SK-N-SH (cell line): ENCODE measurements around the gene NAALADL2. TPM values are rescaled to one million over a fixed set of nuclear protein-coding genes. Genes with fewer than 3 reads are reported as not detected.

Experiments
- CTCF ChIA-PET: fragments of 300-600, 350-600 bp; formaldehyde crosslinking; extraction: SDS; loops from one replicate; lab custom pipeline; 2021; lab: Yijun Ruan, JAX
- POLR2A ChIA-PET: fragments of 350-600 bp; sonication (Branson Sonifier 250); formaldehyde crosslinking; extraction: SDS; loops from one replicate; lab custom pipeline; 2020; ENCODE audit warnings: antibody characterized with exemption, inconsistent platforms; lab: Yijun Ruan, JAX
- DNase-seq: peaks from one replicate; pipeline ENCODE4 v3.0.0; 2012
- H2AFZ ChIP-seq: fragments of 200-600 bp; sonication (generic); 2 replicates; pipeline ENCODE4 v1.8.1; 2016; ENCODE audit warnings: antibody characterized with exemption, mild to moderate bottlenecking, low read depth
- H3F3A ChIP-seq: fragments of 200-600 bp; sonication (generic); replicated peaks from 2 replicates; pipeline ENCODE3; 2016; ENCODE audit warnings: antibody characterized with exemption, mild to moderate bottlenecking; ENCODE audit not compliant: insufficient read depth
- H3K27ac ChIP-seq, 2 experiments: fragments of 200-500 bp in 1 of 2; fragments of 200-600 bp in 1 of 2; sonication (Bioruptor generic) in 1 of 2; sonication (generic), shearing (Covaris generic) in 1 of 2; 2 replicates each; pipeline versions ENCODE4 v1.5.1 to v1.6.1; 2014 to 2016; ENCODE audit warnings: low read depth in 2 of 2, inconsistent platforms in 1 of 2, low read length in 1 of 2, mild to moderate bottlenecking in 1 of 2, mixed read lengths in 1 of 2
- H3K27me3 ChIP-seq: fragments of 200-600 bp; sonication (generic), shearing (Covaris generic); 2 replicates; pipeline ENCODE4 v1.6.1; 2016; ENCODE audit warnings: mixed run types; ENCODE audit not compliant: insufficient read depth
- H3K36me3 ChIP-seq, 2 experiments: fragments of 200-500 bp in 1 of 2; fragments of 200-600 bp in 1 of 2; sonication (Bioruptor generic) in 1 of 2; sonication (generic) in 1 of 2; replicated peaks in 1 of 2; 2 replicates each; pipeline versions ENCODE3 to v1.5.1; 2014 to 2016; ENCODE audit warnings: low read length in 1 of 2, mild to moderate bottlenecking in 1 of 2; ENCODE audit not compliant: insufficient read depth in 2 of 2, control insufficient read depth in 1 of 2
- H3K4me1 ChIP-seq, 2 experiments: fragments of 200-500 bp in 1 of 2; fragments of 200-600 bp in 1 of 2; sonication (Bioruptor generic) in 1 of 2; sonication (generic), shearing (Covaris generic) in 1 of 2; 2 replicates each; pipeline versions ENCODE4 v1.5.1 to v1.6.1; 2014 to 2016; ENCODE audit warnings: low read depth in 1 of 2, low read length in 1 of 2, mixed run types in 1 of 2; ENCODE audit not compliant: insufficient read depth in 2 of 2, control insufficient read depth in 1 of 2
- H3K4me2 ChIP-seq: fragments of 200-600 bp; sonication (generic), shearing (Covaris generic); 2 replicates; pipeline ENCODE4 v1.6.1; 2017; ENCODE audit warnings: mixed run types
- H3K4me3 ChIP-seq, 2 experiments: fragments of 200-500 bp in 1 of 2; fragments of 200-600 bp in 1 of 2; sonication (Bioruptor generic) in 1 of 2; sonication (generic), shearing (Covaris generic) in 1 of 2; 2 replicates each; pipeline versions ENCODE4 v1.5.1 to v1.8.1; 2014 to 2016; ENCODE audit warnings: low read depth in 2 of 2, inconsistent platforms in 1 of 2, low read length in 1 of 2, mild to moderate bottlenecking in 1 of 2, mixed read lengths in 1 of 2, moderate library complexity in 1 of 2
- H3K79me2 ChIP-seq: fragments of 200-600 bp; sonication (generic); 2 replicates; pipeline ENCODE4 v1.8.1; 2017; ENCODE audit warnings: mild to moderate bottlenecking; ENCODE audit not compliant: insufficient read depth
- H3K9ac ChIP-seq: fragments of 200-600 bp; sonication (generic); 2 replicates; pipeline ENCODE4 v1.6.1; 2017; ENCODE audit warnings: mixed run types
- H3K9me2 ChIP-seq: fragments of 200-600 bp; sonication (generic); 2 replicates; pipeline ENCODE4 v1.6.1; 2017; ENCODE audit warnings: mixed run types
- H3K9me3 ChIP-seq: fragments of 200-600 bp; sonication (generic); 2 replicates; pipeline ENCODE4 v1.6.1; 2017; ENCODE audit warnings: mixed run types, mild to moderate bottlenecking, moderate library complexity
- H4K20me1 ChIP-seq: fragments of 200-600 bp; sonication (generic); 2 replicates; pipeline ENCODE4 v1.6.1; 2017; ENCODE audit warnings: mild to moderate bottlenecking, mixed run types; ENCODE audit not compliant: insufficient read depth
- CHD2 ChIP-seq: fragments of 150-350 bp; IDR thresholded peaks from 2 replicates; pipeline ENCODE4 v1.6.1; 2018; ENCODE audit warnings: low read length; ENCODE audit not compliant: partially characterized antibody
- ELF1 ChIP-seq: IDR thresholded peaks from 2 replicates; pipeline ENCODE4 v1.4.0; 2012
- EP300 ChIP-seq, 2 experiments: IDR thresholded peaks; 2 replicates each; pipeline versions ENCODE4 v1.4.0 to v1.6.1; 2012; ENCODE audit warnings: borderline replicate concordance in 1 of 2, low read depth in 1 of 2, low read length in 1 of 2
- EZH2phosphoT487 ChIP-seq: fragments of 200-600 bp; sonication (generic); IDR thresholded peaks from 2 replicates; pipeline ENCODE4 v1.6.1; 2017; ENCODE audit warnings: low read depth, mixed run types, mild to moderate bottlenecking, antibody characterized with exemption, moderate library complexity, borderline replicate concordance
- FOSL2 ChIP-seq: IDR thresholded peaks from 2 replicates; pipeline ENCODE4 v1.4.0; 2012; ENCODE audit warnings: low read depth, mild to moderate bottlenecking, moderate library complexity, borderline replicate concordance
- FOXM1 ChIP-seq: IDR thresholded peaks from 2 replicates; pipeline ENCODE4 v1.4.0; 2012; ENCODE audit warnings: low read depth, mild to moderate bottlenecking
- GABPA ChIP-seq: IDR thresholded peaks from 2 replicates; pipeline ENCODE4 v1.4.0; 2012; ENCODE audit warnings: low read depth, mild to moderate bottlenecking
- GATA2 ChIP-seq: sonication (generic); formaldehyde crosslinking; IDR thresholded peaks from 2 replicates; pipeline ENCODE4 v1.5.0; 2020; ENCODE audit warnings: mild to moderate bottlenecking, missing genetic modification reagents
- IRF3 ChIP-seq: fragments of 150-350 bp; IDR thresholded peaks from 2 replicates; pipeline ENCODE4 v1.6.1; 2016; ENCODE audit warnings: mild to moderate bottlenecking, low read depth, low read length
- JUND ChIP-seq: IDR thresholded peaks from 2 replicates; pipeline ENCODE4 v1.4.0; 2012
- NFIC ChIP-seq: IDR thresholded peaks from 2 replicates; pipeline ENCODE4 v1.4.0; 2012; ENCODE audit warnings: borderline replicate concordance
- NRF1 ChIP-seq: IDR thresholded peaks from 2 replicates; pipeline ENCODE4 v1.6.1; 2012; ENCODE audit warnings: low read depth, mild to moderate bottlenecking, low read length
- POLR2AphosphoS5 ChIP-seq: IDR thresholded peaks from 2 replicates; pipeline ENCODE4 v1.6.1; 2012; ENCODE audit warnings: low read depth, low read length
- RAD21 ChIP-seq: IDR thresholded peaks from 2 replicates; pipeline ENCODE4 v1.6.1; 2012; ENCODE audit warnings: mild to moderate bottlenecking, low read length
- RCOR1 ChIP-seq: fragments of 150-350 bp; IDR thresholded peaks from 2 replicates; pipeline ENCODE4 v1.6.1; 2017; ENCODE audit warnings: antibody characterized with exemption, low read length
- RFX5 ChIP-seq: IDR thresholded peaks from 2 replicates; pipeline ENCODE4 v1.6.1; 2012; ENCODE audit warnings: mild to moderate bottlenecking, improper control_type of control experiment, low read length
- RXRA ChIP-seq: IDR thresholded peaks from 2 replicates; pipeline ENCODE4 v1.4.0; 2012; ENCODE audit warnings: low read depth, mild to moderate bottlenecking, borderline replicate concordance
- SIN3A ChIP-seq: IDR thresholded peaks from 2 replicates; pipeline ENCODE4 v1.6.1; 2012; ENCODE audit warnings: low read depth, mild to moderate bottlenecking, low read length, moderate library complexity, borderline replicate concordance
- SMC3 ChIP-seq: IDR thresholded peaks from 2 replicates; pipeline ENCODE4 v1.6.1; 2012; ENCODE audit warnings: low read depth, low read length, improper control_type of control experiment
- TAF1 ChIP-seq: IDR thresholded peaks from 2 replicates; pipeline ENCODE4 v1.6.1; 2012; ENCODE audit warnings: low read depth, mild to moderate bottlenecking, low read length, moderate library complexity, borderline replicate concordance
- TEAD4 ChIP-seq: IDR thresholded peaks from 2 replicates; pipeline ENCODE4 v1.4.0; 2012; ENCODE audit warnings: mild to moderate bottlenecking, borderline replicate concordance; ENCODE audit not compliant: insufficient read depth
- ZBTB33 ChIP-seq: IDR thresholded peaks from 2 replicates; pipeline ENCODE4 v1.4.0; 2012; ENCODE audit warnings: low read depth, borderline replicate concordance
- WGBS: methylation state at CpG from one replicate; pipeline ENCODE4 v1.1.6; 2017; ENCODE audit warnings: low lambda C conversion rate; 5-methylcytosine and 5-hydroxymethylcytosine counted together
- polyA plus RNA-seq, 3 experiments: library from polyadenylated mRNA; depleted of rRNA; stranded (reverse); fragments of >200 nt; gene quantifications; 2 replicates each; pipeline ENCODE4 v1.2.3, GENCODE V29; 2012
- TF ChIP-seq, protein P1 (sequence below): fragments of 200-600 bp; sonication (generic); IDR thresholded peaks from 2 replicates; pipeline ENCODE4 v1.6.1; 2017; ENCODE audit warnings: antibody characterized with exemption, mild to moderate bottlenecking, moderate library complexity
- TF ChIP-seq, protein P2 (sequence below): IDR thresholded peaks from 2 replicates; pipeline ENCODE4 v1.4.0; 2012; ENCODE audit warnings: low read depth

The NAALADL2 gene
- polyA plus RNA-seq, 1 of the 3 experiments (the other 2 are of a cell fraction) = 1.2 TPM

DNA sequence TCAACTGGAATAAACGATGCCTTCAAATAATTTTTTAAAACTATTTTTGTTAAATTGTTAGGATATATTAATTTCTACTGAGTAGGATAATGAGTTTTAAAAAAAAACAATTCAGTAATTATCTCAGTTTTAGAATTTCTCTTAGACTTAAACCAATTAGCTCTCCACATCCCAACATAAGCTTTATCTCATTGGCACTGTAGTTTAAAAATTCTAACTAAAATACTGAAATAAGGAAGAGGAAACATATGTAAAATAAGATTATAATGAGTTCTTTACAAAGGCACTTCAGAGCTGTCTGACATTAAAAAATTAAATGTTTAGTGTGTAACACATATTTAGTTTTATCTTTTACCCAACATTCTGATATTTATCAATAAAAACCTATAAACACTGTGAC lies 558.3 kb downstream of the NAALADL2 start:
- Histone ChIP-seq H3K36me3 (no peaks in the 10 kb centered on the region), H3K9ac (no peak overlapping the region), H3K9me3 (no peaks in the 10 kb centered on the region), H3F3A (no peaks in the 10 kb centered on the region), H2AFZ (no peak overlapping the region), H3K27me3 (no peaks in the 10 kb centered on the region), H4K20me1 (no peaks in the 10 kb centered on the region), H3K9me2 (no peaks in the 10 kb centered on the region; the same call in 1 of the 2 replicates), H3K27ac (no peak overlapping the region), H3K4me3 (no peak overlapping the region), H3K4me2 (no peak overlapping the region), H3K79me2 (no peaks in the 10 kb centered on the region), H3K4me1 (no peaks in the 10 kb centered on the region; a peak in 1 of 4 replicates)
- ChIA-PET CTCF (interaction anchor here (0.8 kb wide), 1 partner anchor 1013 kb away, joined by 3 read pairs; no protein-coding TSS in a partner anchor), POLR2A (no interaction called here)
- TF ChIP-seq EP300 (IDR thresholded peaks at IDR 0.05; ENCODE audit: borderline replicate concordance in 1 of 2, low read depth in 1 of 2, low read length in 1 of 2) = no peak
- no peak for TF ChIP-seq IRF3
- no peak for TF ChIP-seq RFX5
- TF ChIP-seq, protein P1, sequence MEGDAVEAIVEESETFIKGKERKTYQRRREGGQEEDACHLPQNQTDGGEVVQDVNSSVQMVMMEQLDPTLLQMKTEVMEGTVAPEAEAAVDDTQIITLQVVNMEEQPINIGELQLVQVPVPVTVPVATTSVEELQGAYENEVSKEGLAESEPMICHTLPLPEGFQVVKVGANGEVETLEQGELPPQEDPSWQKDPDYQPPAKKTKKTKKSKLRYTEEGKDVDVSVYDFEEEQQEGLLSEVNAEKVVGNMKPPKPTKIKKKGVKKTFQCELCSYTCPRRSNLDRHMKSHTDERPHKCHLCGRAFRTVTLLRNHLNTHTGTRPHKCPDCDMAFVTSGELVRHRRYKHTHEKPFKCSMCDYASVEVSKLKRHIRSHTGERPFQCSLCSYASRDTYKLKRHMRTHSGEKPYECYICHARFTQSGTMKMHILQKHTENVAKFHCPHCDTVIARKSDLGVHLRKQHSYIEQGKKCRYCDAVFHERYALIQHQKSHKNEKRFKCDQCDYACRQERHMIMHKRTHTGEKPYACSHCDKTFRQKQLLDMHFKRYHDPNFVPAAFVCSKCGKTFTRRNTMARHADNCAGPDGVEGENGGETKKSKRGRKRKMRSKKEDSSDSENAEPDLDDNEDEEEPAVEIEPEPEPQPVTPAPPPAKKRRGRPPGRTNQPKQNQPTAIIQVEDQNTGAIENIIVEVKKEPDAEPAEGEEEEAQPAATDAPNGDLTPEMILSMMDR = no peak
- TF ChIP-seq TEAD4 = no peak
- no peak for TF ChIP-seq NFIC
- TF ChIP-seq FOSL2 = no peak
- no peak for TF ChIP-seq TAF1
- no peak for TF ChIP-seq JUND
- no peak for TF ChIP-seq CHD2
- TF ChIP-seq NRF1 = no peak
- TF ChIP-seq GABPA = no peak
- no peak for TF ChIP-seq ELF1
- no peak for TF ChIP-seq FOXM1
- TF ChIP-seq RAD21 = no peak
- TF ChIP-seq, protein P2, sequence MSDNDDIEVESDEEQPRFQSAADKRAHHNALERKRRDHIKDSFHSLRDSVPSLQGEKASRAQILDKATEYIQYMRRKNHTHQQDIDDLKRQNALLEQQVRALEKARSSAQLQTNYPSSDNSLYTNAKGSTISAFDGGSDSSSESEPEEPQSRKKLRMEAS = no peak
- no peak for TF ChIP-seq SIN3A
- no peak for TF ChIP-seq POLR2AphosphoS5
- 94% methylated on average over 1 of the region's 1 CpG for WGBS
- no peak for DNase-seq

DNA sequence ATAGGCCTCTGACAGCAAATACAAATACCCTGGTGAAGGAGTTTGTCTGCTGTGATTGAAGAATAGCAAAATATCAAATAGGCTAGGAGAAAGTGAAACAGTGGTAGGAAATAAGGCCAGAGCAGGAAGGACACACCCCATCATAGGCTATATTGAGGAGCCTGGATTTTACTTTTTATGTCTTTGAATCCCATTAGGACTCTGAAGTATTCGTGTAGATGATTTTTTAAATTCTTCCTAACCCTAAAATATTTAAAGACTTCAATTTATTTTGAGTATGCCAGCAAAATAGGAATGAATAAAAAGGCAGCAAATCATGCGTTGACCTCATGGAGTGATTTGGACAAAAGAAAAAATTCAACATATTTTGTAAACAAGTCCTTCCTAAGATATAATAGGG lies 562.8 kb downstream of the NAALADL2 start:
- no peaks in the 10 kb centered on the region for H4K20me1 ChIP-seq
- no peaks in the 10 kb centered on the region; the same call in 1 of the 2 replicates for H3K9me2 ChIP-seq
- no peaks in the 10 kb centered on the region for H3K9me3 ChIP-seq
- H3K4me2 ChIP-seq = no peak overlapping the region
- ChIA-PET POLR2A (no interaction called here), CTCF (no interaction called here)
- WGBS = 61% methylated on average over 2 of the region's 2 CpGs
- no peak for DNase-seq
- H3K27me3 ChIP-seq = no peaks in the 10 kb centered on the region
- no peaks in the 10 kb centered on the region for H3F3A ChIP-seq
- H3K36me3 ChIP-seq = no peaks in the 10 kb centered on the region
- no peak overlapping the region for H3K27ac ChIP-seq
- no peaks in the 10 kb centered on the region; a peak in 1 of 4 replicates for H3K4me1 ChIP-seq
- no peaks in the 10 kb centered on the region for H3K79me2 ChIP-seq
- H3K9ac ChIP-seq = no peak overlapping the region
- H2AFZ ChIP-seq = no peak overlapping the region
- H3K4me3 ChIP-seq = no peak overlapping the region
- TF ChIP-seq SMC3 (no peak), ZBTB33 (no peak), EZH2phosphoT487 (no peak), RCOR1 (no peak), RFX5 (no peak), TAF1 (no peak), IRF3 (no peak), TEAD4 (no peak), RXRA (no peak), GATA2 (CRISPR knock-in tag) (no peak)
